Prostate gland (tissue), 2 donors: Measurements from ENCODE around the gene CALHM1. TPM values are rescaled to one million over a fixed set of nuclear protein-coding genes. Genes with fewer than 3 reads are reported as not detected.
A peak's percentile ranks its signal among the peaks of the same experiment; 100 is the strongest.

ENCODE experiments used
- DNase-seq: peaks from one replicate; pipeline ENCODE4 v3.0.0-alpha.2; 2019; ENCODE audit warnings: low spot score
- H3K27ac ChIP-seq, 2 donors: fragments of 200-600 bp; sonication (generic); 2 replicates each; pipeline ENCODE4 v1.5.1; 2017 to 2019
- H3K27me3 ChIP-seq: fragments of 200-600 bp; sonication (generic); replicated peaks from 2 replicates; pipeline ENCODE4 v1.5.1; 2019; ENCODE audit not compliant: insufficient read depth
- H3K36me3 ChIP-seq, 2 donors: fragments of 200-600 bp; sonication (generic); 1 replicate in 1 of 2; 2 replicates in 1 of 2; pipeline versions ENCODE4 v1.5.1 to v1.8.1; 2017 to 2019
- H3K4me1 ChIP-seq: fragments of 200-600 bp; sonication (generic); replicated peaks from 2 replicates; pipeline ENCODE4 v1.5.1; 2019
- H3K4me3 ChIP-seq, 2 donors: fragments of 200-600 bp; sonication (generic); 2 replicates each; pipeline ENCODE4 v1.5.1; 2017 to 2019
- H3K9me3 ChIP-seq: fragments of 200-600 bp; sonication (generic); 2 replicates; pipeline ENCODE4 v1.5.1; 2017
- CTCF ChIP-seq, 4 experiments: fragments of 200-600 bp in 2 of 4; fragments of 450-650 bp in 2 of 4; sonication (generic) in 2 of 4; IDR thresholded peaks; 1 replicate in 3 of 4; 2 replicates in 1 of 4; pipeline ENCODE4 v1.5.1; 2016 to 2019; ENCODE audit warnings: antibody characterized with exemption in 4 of 4, mild to moderate bottlenecking in 2 of 4, moderate library complexity in 2 of 4
- POLR2A ChIP-seq: fragments of 450-650 bp; IDR thresholded peaks from one replicate; pipeline ENCODE4 v1.6.1; 2016; ENCODE audit warnings: antibody characterized with exemption, mild to moderate bottlenecking
- POLR2AphosphoS5 ChIP-seq: sonication (generic); formaldehyde crosslinking; IDR thresholded peaks from one replicate; pipeline ENCODE4 v1.6.1; 2017; ENCODE audit warnings: antibody characterized with exemption
- WGBS: methylation state at CpG from one replicate; pipeline ENCODE4 v1.1.5; 2018; 5-methylcytosine and 5-hydroxymethylcytosine counted together
- intact Hi-C: fragments of 100-400 bp; cut with DNase I; formaldehyde crosslinking; loops from one replicate; pipeline ENCODE4 v1.14.2; 2022
- total RNA-seq, 2 donors: library from RNA; depleted of rRNA; stranded (reverse); fragments of >200 nt; gene quantifications; one replicate each; pipeline ENCODE4 v1.1.0, GENCODE V29; 2016

The CALHM1 gene
- total RNA-seq, 2 donors from 2014 or later, result not detected

- TF ChIP-seq CTCF (IDR thresholded peaks at IDR 0.05) (no peak), POLR2AphosphoS5 (no peak), POLR2A (no peak)
- Histone ChIP-seq H3K4me1 (no peaks in the 10 kb centered on the region), H3K27me3 (peaks cover 7% of the 10 kb centered on the region), H3K4me3 (no peak overlapping the region), H3K27ac (no peak overlapping the region), H3K36me3 (no peaks in the 10 kb centered on the region), H3K9me3 (no peaks in the 10 kb centered on the region)
- DNase-seq, result no peak
- 73% methylated on average over 5 of the region's 5 CpGs for WGBS
- intact Hi-C loops, result no loop called here
These were observed 40.4 kb upstream of the CALHM1 start for GRCh38 chr10:103498936-103499638.

- intact Hi-C loops, result no loop called here
- TF ChIP-seq POLR2AphosphoS5 (no peak), CTCF (IDR thresholded peaks at IDR 0.05) (no peak), POLR2A (no peak)
- DNase-seq, result no peak
- H3K9me3 ChIP-seq, result no peaks in the 10 kb centered on the region
- H3K36me3 ChIP-seq, result no peaks in the 10 kb centered on the region
- H3K27me3 ChIP-seq, result peaks cover 9% of the 10 kb centered on the region
- H3K4me1 ChIP-seq, result no peaks in the 10 kb centered on the region
- WGBS, result 89% methylated on average over 8 of the region's 8 CpGs
- no peak overlapping the region for H3K4me3 ChIP-seq
- no peak overlapping the region for H3K27ac ChIP-seq
These were observed 38.6 kb upstream of the CALHM1 start for GRCh38 chr10:103497161-103497915.

GRCh38 chr10:103495321-103495720 lies 36.6 kb upstream of the CALHM1 start:
- WGBS, result 87% methylated on average over 3 of the region's 3 CpGs
- intact Hi-C loops, result no loop called here
- no peak for TF ChIP-seq POLR2A
- no peak for TF ChIP-seq POLR2AphosphoS5
- no peak for TF ChIP-seq CTCF (IDR thresholded peaks at IDR 0.05)
- no peak overlapping the region for H3K27ac ChIP-seq
- peaks cover 9% of the 10 kb centered on the region for H3K27me3 ChIP-seq
- no peaks in the 10 kb centered on the region for H3K9me3 ChIP-seq
- no peaks in the 10 kb centered on the region for H3K36me3 ChIP-seq
- H3K4me1 ChIP-seq, result no peaks in the 10 kb centered on the region
- H3K4me3 ChIP-seq, result no peak overlapping the region
- DNase-seq, result no peak

GRCh38 chr10:103493916-103494877 lies 35.5 kb upstream of the CALHM1 start:
- no peak for DNase-seq
- H3K4me1 ChIP-seq, result no peaks in the 10 kb centered on the region
- peak overlapping the region; percentile 38 to 49 for H3K4me3 ChIP-seq
- H3K27ac ChIP-seq, result no peak overlapping the region
- intact Hi-C loops, result no loop called here
- H3K36me3 ChIP-seq, result no peaks in the 10 kb centered on the region
- no peak for TF ChIP-seq POLR2A
- no peak for TF ChIP-seq CTCF (IDR thresholded peaks at IDR 0.05)
- WGBS, result 2% methylated on average over 50 of the region's 92 CpGs
- no peaks in the 10 kb centered on the region for H3K9me3 ChIP-seq
- peaks cover 9% of the 10 kb centered on the region for H3K27me3 ChIP-seq
